Activated naive CD8-positive, alpha-beta T cell (primary cell): ENCODE data around the gene SIGLEC6.

ENCODE experiments used
- H3K27ac Mint-ChIP-seq: one replicate; pipeline ENCODE4 v1.8.0; 2021; ENCODE audit warnings: mixed read lengths
- H3K27me3 Mint-ChIP-seq: one replicate; pipeline ENCODE4 v1.8.0; 2021; ENCODE audit warnings: mixed read lengths
- H3K36me3 Mint-ChIP-seq: one replicate; pipeline ENCODE4 v1.8.0; 2021; ENCODE audit warnings: mixed read lengths
- H3K4me1 Mint-ChIP-seq: one replicate; pipeline ENCODE4 v1.8.0; 2021; ENCODE audit warnings: low read depth, mixed read lengths
- H3K4me3 Mint-ChIP-seq: one replicate; pipeline ENCODE4 v1.8.0; 2021; ENCODE audit warnings: mild to moderate bottlenecking, mixed read lengths
- H3K9me3 Mint-ChIP-seq: one replicate; pipeline ENCODE4 v1.8.0; 2021; ENCODE audit warnings: low read depth, mixed read lengths

SIGLEC6 gene

GRCh38 chr19:51541458-51542357 lies 10.2 kb upstream of the SIGLEC6 start:
- peaks cover 6% of the 10 kb centered on the region for H3K4me1 Mint-ChIP-seq
- H3K36me3 Mint-ChIP-seq, result no peaks in the 10 kb centered on the region
- no peak overlapping the region for H3K27ac Mint-ChIP-seq

GRCh38 chr19:51539821-51540366 lies 8.4 kb upstream of the SIGLEC6 start:
- Mint-ChIP-seq H3K27me3 (peaks cover 28% of the 10 kb centered on the region), H3K4me3 (no peak overlapping the region), H3K4me1 (no peaks in the 10 kb centered on the region), H3K27ac (no peak overlapping the region), H3K9me3 (no peaks in the 10 kb centered on the region), H3K36me3 (no peaks in the 10 kb centered on the region)

More at GRCh38 chr19:51541458-51542357, 10.2 kb upstream of the SIGLEC6 start:
- H3K4me3 Mint-ChIP-seq, result no peak overlapping the region
- no peaks in the 10 kb centered on the region for H3K9me3 Mint-ChIP-seq
- H3K27me3 Mint-ChIP-seq, result peaks cover 25% of the 10 kb centered on the region

GRCh38 chr19:51535535-51535934 lies 4.1 kb upstream of the SIGLEC6 start:
- Mint-ChIP-seq H3K4me1 (no peaks in the 10 kb centered on the region), H3K4me3 (no peak overlapping the region), H3K36me3 (no peaks in the 10 kb centered on the region), H3K27me3 (peaks cover 33% of the 10 kb centered on the region), H3K9me3 (no peaks in the 10 kb centered on the region), H3K27ac (no peak overlapping the region)

- peaks cover 28% of the 10 kb centered on the region for H3K27me3 Mint-ChIP-seq
- H3K9me3 Mint-ChIP-seq, result no peaks in the 10 kb centered on the region
- no peak overlapping the region for H3K4me3 Mint-ChIP-seq
- H3K36me3 Mint-ChIP-seq, result no peaks in the 10 kb centered on the region
- H3K27ac Mint-ChIP-seq, result no peak overlapping the region
- no peaks in the 10 kb centered on the region for H3K4me1 Mint-ChIP-seq
Observed at GRCh38 chr19:51530616-51531015, 854 bp downstream of the SIGLEC6 start.

GRCh38 chr19:51529301-51529700 lies 2.2 kb downstream of the SIGLEC6 start:
- Mint-ChIP-seq H3K4me1 (no peaks in the 10 kb centered on the region), H3K27me3 (peaks cover 21% of the 10 kb centered on the region), H3K4me3 (no peak overlapping the region), H3K36me3 (no peaks in the 10 kb centered on the region), H3K9me3 (no peaks in the 10 kb centered on the region), H3K27ac (no peak overlapping the region)

GRCh38 chr19:51525651-51526050 lies 5.8 kb downstream of the SIGLEC6 start:
- Mint-ChIP-seq H3K4me3 (no peak overlapping the region), H3K4me1 (no peaks in the 10 kb centered on the region), H3K27ac (no peak overlapping the region), H3K36me3 (no peaks in the 10 kb centered on the region), H3K27me3 (peaks cover 10% of the 10 kb centered on the region), H3K9me3 (no peaks in the 10 kb centered on the region)

GRCh38 chr19:51524666-51525264 lies 6.7 kb downstream of the SIGLEC6 start:
- Mint-ChIP-seq H3K27me3 (peaks cover 10% of the 10 kb centered on the region), H3K4me1 (no peaks in the 10 kb centered on the region), H3K27ac (no peak overlapping the region), H3K36me3 (no peaks in the 10 kb centered on the region), H3K9me3 (no peaks in the 10 kb centered on the region), H3K4me3 (no peak overlapping the region)

- no peak overlapping the region for H3K4me3 Mint-ChIP-seq
- no peak overlapping the region for H3K27ac Mint-ChIP-seq
- H3K36me3 Mint-ChIP-seq, result no peaks in the 10 kb centered on the region
- no peaks in the 10 kb centered on the region for H3K9me3 Mint-ChIP-seq
- peaks cover 3% of the 10 kb centered on the region for H3K27me3 Mint-ChIP-seq
- H3K4me1 Mint-ChIP-seq, result peaks cover 5% of the 10 kb centered on the region
Observed at GRCh38 chr19:51521781-51522180, 9.7 kb downstream of the SIGLEC6 start.

- Mint-ChIP-seq H3K9me3 (no peaks in the 10 kb centered on the region), H3K27me3 (peaks cover 3% of the 10 kb centered on the region), H3K36me3 (no peaks in the 10 kb centered on the region), H3K4me1 (peaks cover 5% of the 10 kb centered on the region), H3K4me3 (no peak overlapping the region), H3K27ac (no peak overlapping the region)
Observed at GRCh38 chr19:51521357-51521756, 10.1 kb downstream of the SIGLEC6 start.

GRCh38 chr19:51520728-51521127 lies 10.7 kb downstream of the SIGLEC6 start:
- Mint-ChIP-seq H3K27ac (no peak overlapping the region), H3K36me3 (no peaks in the 10 kb centered on the region), H3K27me3 (peaks cover 3% of the 10 kb centered on the region), H3K4me1 (peaks cover 5% of the 10 kb centered on the region), H3K4me3 (no peak overlapping the region), H3K9me3 (no peaks in the 10 kb centered on the region)

GRCh38 chr19:51514866-51515481 lies 16.5 kb downstream of the SIGLEC6 start:
- no peak overlapping the region for H3K27ac Mint-ChIP-seq
- H3K4me1 Mint-ChIP-seq, result peaks cover 7% of the 10 kb centered on the region
- H3K27me3 Mint-ChIP-seq, result peaks cover 7% of the 10 kb centered on the region
- no peaks in the 10 kb centered on the region for H3K36me3 Mint-ChIP-seq
- no peaks in the 10 kb centered on the region for H3K9me3 Mint-ChIP-seq
- H3K4me3 Mint-ChIP-seq, result no peak overlapping the region

GRCh38 chr19:51513968-51514367 lies 17.5 kb downstream of the SIGLEC6 start:
- Mint-ChIP-seq H3K27me3 (peaks cover 7% of the 10 kb centered on the region), H3K9me3 (no peaks in the 10 kb centered on the region), H3K4me1 (peaks cover 7% of the 10 kb centered on the region), H3K27ac (no peak overlapping the region), H3K36me3 (no peaks in the 10 kb centered on the region), H3K4me3 (no peak overlapping the region)

GRCh38 chr19:51511353-51511752 lies 20.1 kb downstream of the SIGLEC6 start:
- Mint-ChIP-seq H3K27ac (no peak overlapping the region), H3K36me3 (no peaks in the 10 kb centered on the region), H3K4me1 (peaks cover 2% of the 10 kb centered on the region), H3K27me3 (peaks cover 5% of the 10 kb centered on the region), H3K9me3 (no peaks in the 10 kb centered on the region), H3K4me3 (no peak overlapping the region)

- H3K27ac Mint-ChIP-seq, result peak overlapping the region; percentile 16
- no peaks in the 10 kb centered on the region for H3K9me3 Mint-ChIP-seq
- no peak overlapping the region for H3K4me3 Mint-ChIP-seq
- H3K36me3 Mint-ChIP-seq, result no peaks in the 10 kb centered on the region
- H3K27me3 Mint-ChIP-seq, result peaks cover 5% of the 10 kb centered on the region
- H3K4me1 Mint-ChIP-seq, result peaks cover 2% of the 10 kb centered on the region
Observed at GRCh38 chr19:51509823-51510660, 21.4 kb downstream of the SIGLEC6 start.
